SK-N-SH (cell line): ENCODE results near the gene MPV17L2. TPM values are rescaled to one million over a fixed set of nuclear protein-coding genes. Genes with fewer than 3 reads are reported as not detected.

Experiments
- CTCF ChIA-PET: fragments of 300-600, 350-600 bp; formaldehyde crosslinking; extraction: SDS; loops from one replicate; lab custom pipeline; 2021; lab: Yijun Ruan, JAX
- POLR2A ChIA-PET: fragments of 350-600 bp; sonication (Branson Sonifier 250); formaldehyde crosslinking; extraction: SDS; loops from one replicate; lab custom pipeline; 2020; ENCODE audit warnings: antibody characterized with exemption, inconsistent platforms; lab: Yijun Ruan, JAX
- DNase-seq: peaks from one replicate; pipeline ENCODE4 v3.0.0; 2012
- H2AFZ ChIP-seq: fragments of 200-600 bp; sonication (generic); 2 replicates; pipeline ENCODE4 v1.8.1; 2016; ENCODE audit warnings: antibody characterized with exemption, mild to moderate bottlenecking, low read depth
- H3F3A ChIP-seq: fragments of 200-600 bp; sonication (generic); replicated peaks from 2 replicates; pipeline ENCODE3; 2016; ENCODE audit warnings: antibody characterized with exemption, mild to moderate bottlenecking; ENCODE audit not compliant: insufficient read depth
- H3K27ac ChIP-seq, 2 experiments: fragments of 200-500 bp in 1 of 2; fragments of 200-600 bp in 1 of 2; sonication (Bioruptor generic) in 1 of 2; sonication (generic), shearing (Covaris generic) in 1 of 2; 2 replicates each; pipeline versions ENCODE4 v1.5.1 to v1.6.1; 2014 to 2016; ENCODE audit warnings: low read depth in 2 of 2, inconsistent platforms in 1 of 2, low read length in 1 of 2, mild to moderate bottlenecking in 1 of 2, mixed read lengths in 1 of 2
- H3K27me3 ChIP-seq: fragments of 200-600 bp; sonication (generic), shearing (Covaris generic); 2 replicates; pipeline ENCODE4 v1.6.1; 2016; ENCODE audit warnings: mixed run types; ENCODE audit not compliant: insufficient read depth
- H3K36me3 ChIP-seq, 2 experiments: fragments of 200-500 bp in 1 of 2; fragments of 200-600 bp in 1 of 2; sonication (Bioruptor generic) in 1 of 2; sonication (generic) in 1 of 2; replicated peaks in 1 of 2; 2 replicates each; pipeline versions ENCODE3 to v1.5.1; 2014 to 2016; ENCODE audit warnings: low read length in 1 of 2, mild to moderate bottlenecking in 1 of 2; ENCODE audit not compliant: insufficient read depth in 2 of 2, control insufficient read depth in 1 of 2
- H3K4me1 ChIP-seq, 2 experiments: fragments of 200-500 bp in 1 of 2; fragments of 200-600 bp in 1 of 2; sonication (Bioruptor generic) in 1 of 2; sonication (generic), shearing (Covaris generic) in 1 of 2; 2 replicates each; pipeline versions ENCODE4 v1.5.1 to v1.6.1; 2014 to 2016; ENCODE audit warnings: low read depth in 1 of 2, low read length in 1 of 2, mixed run types in 1 of 2; ENCODE audit not compliant: insufficient read depth in 2 of 2, control insufficient read depth in 1 of 2
- H3K4me2 ChIP-seq: fragments of 200-600 bp; sonication (generic), shearing (Covaris generic); 2 replicates; pipeline ENCODE4 v1.6.1; 2017; ENCODE audit warnings: mixed run types
- H3K4me3 ChIP-seq, 2 experiments: fragments of 200-500 bp in 1 of 2; fragments of 200-600 bp in 1 of 2; sonication (Bioruptor generic) in 1 of 2; sonication (generic), shearing (Covaris generic) in 1 of 2; 2 replicates each; pipeline versions ENCODE4 v1.5.1 to v1.8.1; 2014 to 2016; ENCODE audit warnings: low read depth in 2 of 2, inconsistent platforms in 1 of 2, low read length in 1 of 2, mild to moderate bottlenecking in 1 of 2, mixed read lengths in 1 of 2, moderate library complexity in 1 of 2
- H3K79me2 ChIP-seq: fragments of 200-600 bp; sonication (generic); 2 replicates; pipeline ENCODE4 v1.8.1; 2017; ENCODE audit warnings: mild to moderate bottlenecking; ENCODE audit not compliant: insufficient read depth
- H3K9ac ChIP-seq: fragments of 200-600 bp; sonication (generic); 2 replicates; pipeline ENCODE4 v1.6.1; 2017; ENCODE audit warnings: mixed run types
- H3K9me2 ChIP-seq: fragments of 200-600 bp; sonication (generic); 2 replicates; pipeline ENCODE4 v1.6.1; 2017; ENCODE audit warnings: mixed run types
- H3K9me3 ChIP-seq: fragments of 200-600 bp; sonication (generic); 2 replicates; pipeline ENCODE4 v1.6.1; 2017; ENCODE audit warnings: mixed run types, mild to moderate bottlenecking, moderate library complexity
- H4K20me1 ChIP-seq: fragments of 200-600 bp; sonication (generic); 2 replicates; pipeline ENCODE4 v1.6.1; 2017; ENCODE audit warnings: mild to moderate bottlenecking, mixed run types; ENCODE audit not compliant: insufficient read depth
- EP300 ChIP-seq, 2 experiments: IDR thresholded peaks; 2 replicates each; pipeline versions ENCODE4 v1.4.0 to v1.6.1; 2012; ENCODE audit warnings: borderline replicate concordance in 1 of 2, low read depth in 1 of 2, low read length in 1 of 2
- IRF3 ChIP-seq: fragments of 150-350 bp; IDR thresholded peaks from 2 replicates; pipeline ENCODE4 v1.6.1; 2016; ENCODE audit warnings: mild to moderate bottlenecking, low read depth, low read length
- JUND ChIP-seq: IDR thresholded peaks from 2 replicates; pipeline ENCODE4 v1.4.0; 2012
- NFIC ChIP-seq: IDR thresholded peaks from 2 replicates; pipeline ENCODE4 v1.4.0; 2012; ENCODE audit warnings: borderline replicate concordance
- PBX3 ChIP-seq: IDR thresholded peaks from 2 replicates; pipeline ENCODE4; 2012
- POLR2AphosphoS5 ChIP-seq: IDR thresholded peaks from 2 replicates; pipeline ENCODE4 v1.6.1; 2012; ENCODE audit warnings: low read depth, low read length
- RCOR1 ChIP-seq: fragments of 150-350 bp; IDR thresholded peaks from 2 replicates; pipeline ENCODE4 v1.6.1; 2017; ENCODE audit warnings: antibody characterized with exemption, low read length
- REST ChIP-seq: IDR thresholded peaks from 2 replicates; pipeline ENCODE4 v1.6.1; 2012; ENCODE audit warnings: mild to moderate bottlenecking, low read depth, low read length, moderate library complexity
- RXRA ChIP-seq: IDR thresholded peaks from 2 replicates; pipeline ENCODE4 v1.4.0; 2012; ENCODE audit warnings: low read depth, mild to moderate bottlenecking, borderline replicate concordance
- SIN3A ChIP-seq: IDR thresholded peaks from 2 replicates; pipeline ENCODE4 v1.6.1; 2012; ENCODE audit warnings: low read depth, mild to moderate bottlenecking, low read length, moderate library complexity, borderline replicate concordance
- SMC3 ChIP-seq: IDR thresholded peaks from 2 replicates; pipeline ENCODE4 v1.6.1; 2012; ENCODE audit warnings: low read depth, low read length, improper control_type of control experiment
- TAF1 ChIP-seq: IDR thresholded peaks from 2 replicates; pipeline ENCODE4 v1.6.1; 2012; ENCODE audit warnings: low read depth, mild to moderate bottlenecking, low read length, moderate library complexity, borderline replicate concordance
- TCF12 ChIP-seq: IDR thresholded peaks from 2 replicates; pipeline ENCODE4 v1.4.0; 2012
- TEAD4 ChIP-seq: IDR thresholded peaks from 2 replicates; pipeline ENCODE4 v1.4.0; 2012; ENCODE audit warnings: mild to moderate bottlenecking, borderline replicate concordance; ENCODE audit not compliant: insufficient read depth
- USF2 ChIP-seq: fragments of 150-350 bp; IDR thresholded peaks from 2 replicates; pipeline ENCODE4 v1.6.1; 2017; ENCODE audit warnings: antibody characterized with exemption, low read length, low read depth, borderline replicate concordance
- ZBTB33 ChIP-seq: IDR thresholded peaks from 2 replicates; pipeline ENCODE4 v1.4.0; 2012; ENCODE audit warnings: low read depth, borderline replicate concordance
- WGBS: methylation state at CpG from one replicate; pipeline ENCODE4 v1.1.6; 2017; ENCODE audit warnings: low lambda C conversion rate; 5-methylcytosine and 5-hydroxymethylcytosine counted together
- polyA plus RNA-seq, 3 experiments: library from polyadenylated mRNA; depleted of rRNA; stranded (reverse); fragments of >200 nt; gene quantifications; 2 replicates each; pipeline ENCODE4 v1.2.3, GENCODE V29; 2012

MPV17L2 gene
- polyA plus RNA-seq, 1 of the 3 experiments (the other 2 are of a cell fraction), result 17.5 TPM

- H3K9me2 ChIP-seq, result no peaks in the 10 kb centered on the region
- no peak overlapping the region for H3K27ac ChIP-seq
- H3K79me2 ChIP-seq, result no peaks in the 10 kb centered on the region
- H3K27me3 ChIP-seq, result no peaks in the 10 kb centered on the region
- no peaks in the 10 kb centered on the region for H4K20me1 ChIP-seq
- H3K4me1 ChIP-seq, result peaks cover 0 to 11% of the 10 kb centered on the region in 2 experiments; a peak in 1 of 4 replicates
- no peaks in the 10 kb centered on the region for H3K9me3 ChIP-seq
- H3K9ac ChIP-seq, result no peak overlapping the region
- no peak for TF ChIP-seq REST
- TF ChIP-seq EP300 (IDR thresholded peaks at IDR 0.05; ENCODE audit: borderline replicate concordance in 1 of 2, low read depth in 1 of 2, low read length in 1 of 2), result no peak
- no peak for TF ChIP-seq NFIC
- no peak for TF ChIP-seq TEAD4
- TF ChIP-seq RCOR1, result no peak
- no peak for TF ChIP-seq RXRA
- no peak for TF ChIP-seq USF2
- no peak for TF ChIP-seq TCF12
- no peak for TF ChIP-seq JUND
- TF ChIP-seq IRF3, result no peak
- TF ChIP-seq TAF1, result no peak
- TF ChIP-seq POLR2AphosphoS5, result no peak
- TF ChIP-seq PBX3, result no peak
- TF ChIP-seq SIN3A, result no peak
- no peak for TF ChIP-seq SMC3
- no peak for TF ChIP-seq ZBTB33
- H2AFZ ChIP-seq, result no peak overlapping the region
- no peaks in the 10 kb centered on the region for H3K36me3 ChIP-seq
- POLR2A ChIA-PET, result no interaction called here
- 28% methylated on average over 4 of the region's 6 CpGs for WGBS
- CTCF ChIA-PET, result interaction anchor here (1.5 to 4.6 kb wide), 7 partner anchors 10 to 45 kb away, joined by 5 to 82 read pairs (median 46); partner anchors contain the start of gene RAB3A
- no peak overlapping the region for H3K4me2 ChIP-seq
- no peaks in the 10 kb centered on the region for H3F3A ChIP-seq
- H3K4me3 ChIP-seq, result no peak overlapping the region
- DNase-seq, result no peak
Observed at GRCh38 chr19:18234194-18234593, 41.2 kb downstream of the MPV17L2 start.
